ENCODE measurements around the gene TMED5. TPM values are rescaled to one million over a fixed set of nuclear protein-coding genes. Genes with fewer than 3 reads are reported as not detected.

The TMED5 gene
- total RNA-seq, 1 experiment from 2014 or later, result 51.0 TPM

DNA sequence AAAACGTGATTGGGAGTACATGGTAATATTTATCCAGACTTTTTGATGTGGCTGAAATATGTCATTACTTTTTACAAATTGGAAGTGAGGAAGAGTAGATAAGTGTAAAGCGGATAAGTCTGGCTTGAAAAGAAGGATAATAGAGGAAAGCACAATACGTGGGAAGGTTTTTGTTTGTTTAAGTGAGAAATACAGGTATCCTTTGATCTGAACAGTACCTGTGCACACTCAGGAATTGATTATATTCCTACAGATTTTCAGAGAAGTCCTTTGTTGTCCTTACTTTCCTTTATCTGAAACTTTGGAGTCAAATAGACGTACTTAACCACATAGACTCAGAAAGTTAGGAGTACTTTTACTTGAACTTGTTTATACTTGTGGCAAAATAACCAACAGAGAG is 20.5 kb upstream of the TMED5 start:
- no TSS peak for BruUV-seq (replicated peaks)
- POLR2A ChIA-PET (ENCODE audit: unreplicated experiment), result no interaction called here
- no peak for DNase-seq

DNA sequence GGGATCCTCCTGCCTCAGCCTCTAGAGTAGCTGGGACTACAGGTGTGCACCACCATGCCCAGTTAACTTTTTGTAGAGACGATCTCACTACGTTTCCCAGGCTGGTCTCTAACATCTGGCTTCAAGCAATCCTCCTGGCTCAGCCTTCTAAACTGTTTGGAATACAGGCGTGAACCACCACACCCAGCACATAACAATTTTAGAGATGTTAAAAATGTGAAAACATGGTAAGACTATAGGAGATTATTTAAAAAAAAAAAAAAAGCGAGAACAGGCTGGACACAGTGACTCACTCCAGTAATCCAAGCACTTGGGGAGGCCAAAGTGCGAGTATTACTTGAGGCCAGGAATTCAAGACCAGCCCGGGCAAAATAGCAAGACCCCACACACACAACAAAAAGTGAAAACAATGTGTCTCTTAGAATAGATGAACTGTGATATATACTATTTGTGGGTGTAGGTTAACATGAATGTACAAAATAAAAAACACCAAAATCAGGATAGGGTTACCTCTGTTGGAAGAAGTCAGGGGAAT is 19.9 kb upstream of the TMED5 start:
- Histone ChIP-seq H3K4me1 (replicated peaks; ENCODE audit: insufficient read depth) (no peaks in the 10 kb centered on the region), H3F3A (ENCODE audit: insufficient read depth, low read depth) (no peaks in the 10 kb centered on the region), H3K36me3 (ENCODE audit: low read depth) (peaks cover 36% of the 10 kb centered on the region), H4K20me1 (ENCODE audit: insufficient read depth) (no peaks in the 10 kb centered on the region), H3K27me3 (ENCODE audit: insufficient read depth, low read depth) (no peaks in the 10 kb centered on the region), H3K27ac (no peak overlapping the region), H3K4me2 (no peak overlapping the region), H2AFZ (no peak overlapping the region), H3K79me2 (ENCODE audit: low read depth) (no peaks in the 10 kb centered on the region), H3K9me3 (ENCODE audit: insufficient read depth, low read depth) (no peaks in the 10 kb centered on the region), H3K9me2 (ENCODE audit: insufficient read depth) (0 out of 2 replicates have a peak, but pooled peaks cover 2% of the 10 kb centered on the region), H3K4me3 (no peak overlapping the region)
- TF ChIP-seq, protein P1, sequence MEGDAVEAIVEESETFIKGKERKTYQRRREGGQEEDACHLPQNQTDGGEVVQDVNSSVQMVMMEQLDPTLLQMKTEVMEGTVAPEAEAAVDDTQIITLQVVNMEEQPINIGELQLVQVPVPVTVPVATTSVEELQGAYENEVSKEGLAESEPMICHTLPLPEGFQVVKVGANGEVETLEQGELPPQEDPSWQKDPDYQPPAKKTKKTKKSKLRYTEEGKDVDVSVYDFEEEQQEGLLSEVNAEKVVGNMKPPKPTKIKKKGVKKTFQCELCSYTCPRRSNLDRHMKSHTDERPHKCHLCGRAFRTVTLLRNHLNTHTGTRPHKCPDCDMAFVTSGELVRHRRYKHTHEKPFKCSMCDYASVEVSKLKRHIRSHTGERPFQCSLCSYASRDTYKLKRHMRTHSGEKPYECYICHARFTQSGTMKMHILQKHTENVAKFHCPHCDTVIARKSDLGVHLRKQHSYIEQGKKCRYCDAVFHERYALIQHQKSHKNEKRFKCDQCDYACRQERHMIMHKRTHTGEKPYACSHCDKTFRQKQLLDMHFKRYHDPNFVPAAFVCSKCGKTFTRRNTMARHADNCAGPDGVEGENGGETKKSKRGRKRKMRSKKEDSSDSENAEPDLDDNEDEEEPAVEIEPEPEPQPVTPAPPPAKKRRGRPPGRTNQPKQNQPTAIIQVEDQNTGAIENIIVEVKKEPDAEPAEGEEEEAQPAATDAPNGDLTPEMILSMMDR (conservative IDR thresholded peaks at IDR 0.05), result no peak
- TF ChIP-seq EZH2 (IDR thresholded peaks at IDR 0.05; ENCODE audit: low read depth), result no peak
- BruUV-seq (replicated peaks), result no TSS peak
- no peak for DNase-seq
- intact Hi-C loops (cut with micrococcal nuclease; ENCODE audit: unreplicated experiment), result no loop called here
- ChIA-PET CTCF (no interaction called here), POLR2A (ENCODE audit: unreplicated experiment) (no interaction called here)

More for the DNA sequence above, 20.5 kb upstream of the TMED5 start:
- Histone ChIP-seq H3K36me3 (ENCODE audit: low read depth) (peaks cover 31% of the 10 kb centered on the region), H3K27me3 (ENCODE audit: insufficient read depth, low read depth) (no peaks in the 10 kb centered on the region), H4K20me1 (ENCODE audit: insufficient read depth) (no peaks in the 10 kb centered on the region), H3K27ac (no peak overlapping the region), H3K4me2 (no peak overlapping the region), H3K9me2 (ENCODE audit: insufficient read depth) (no peaks in the 10 kb centered on the region), H3K4me1 (replicated peaks; ENCODE audit: insufficient read depth) (no peaks in the 10 kb centered on the region), H3K79me2 (ENCODE audit: low read depth) (no peaks in the 10 kb centered on the region), H2AFZ (no peak overlapping the region), H3K4me3 (no peak overlapping the region), H3K9me3 (ENCODE audit: insufficient read depth, low read depth) (no peaks in the 10 kb centered on the region), H3F3A (ENCODE audit: insufficient read depth, low read depth) (no peaks in the 10 kb centered on the region; the same call in 1 of the 2 replicates)
- intact Hi-C loops (cut with micrococcal nuclease; ENCODE audit: unreplicated experiment), result no loop called here
- TF ChIP-seq, protein P1 (conservative IDR thresholded peaks at IDR 0.05), result no peak
- TF ChIP-seq EZH2 (IDR thresholded peaks at IDR 0.05; ENCODE audit: low read depth), result no peak
- CTCF ChIA-PET, result no interaction called here

DNA sequence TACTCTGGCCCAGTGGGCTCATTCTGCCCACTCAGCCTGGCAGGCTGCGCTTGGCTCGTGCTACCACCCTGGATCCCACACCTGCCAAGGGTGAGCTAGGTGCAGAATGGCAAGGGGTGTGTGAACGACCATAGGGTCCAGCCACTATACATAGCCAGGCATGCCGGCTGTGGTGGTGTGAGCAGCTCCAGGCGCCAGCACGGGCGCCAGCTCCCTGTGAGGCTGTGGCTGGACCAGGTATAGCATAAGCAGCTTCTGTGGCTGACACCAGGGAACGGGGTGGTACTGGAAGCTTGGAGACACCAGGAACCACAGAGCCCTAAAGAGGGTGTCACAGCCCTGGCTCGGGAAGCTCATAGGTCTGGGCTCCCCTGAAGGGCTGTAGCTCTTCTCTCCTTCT is 18.9 kb upstream of the TMED5 start:
- peaks cover 47% of the 10 kb centered on the region for H3K36me3 ChIP-seq (ENCODE audit: low read depth)
- no peaks in the 10 kb centered on the region for H3K4me1 ChIP-seq (replicated peaks; ENCODE audit: insufficient read depth)
- POLR2A ChIA-PET (ENCODE audit: unreplicated experiment), result interaction anchor here (0.6 kb wide), 1 partner anchor 371 kb away, joined by 6 read pairs; no protein-coding TSS in a partner anchor

More for the DNA sequence above, 18.9 kb upstream of the TMED5 start:
- CTCF ChIA-PET, result no interaction called here
- Histone ChIP-seq H3K79me2 (ENCODE audit: low read depth) (no peaks in the 10 kb centered on the region), H3K27me3 (ENCODE audit: insufficient read depth, low read depth) (no peaks in the 10 kb centered on the region), H4K20me1 (ENCODE audit: insufficient read depth) (no peaks in the 10 kb centered on the region), H3K9me2 (ENCODE audit: insufficient read depth) (0 out of 2 replicates have a peak, but pooled peaks cover 4% of the 10 kb centered on the region), H3F3A (ENCODE audit: insufficient read depth, low read depth) (no peaks in the 10 kb centered on the region), H3K9me3 (ENCODE audit: insufficient read depth, low read depth) (no peaks in the 10 kb centered on the region), H3K4me3 (no peak overlapping the region), H3K4me2 (no peak overlapping the region), H2AFZ (no peak overlapping the region), H3K27ac (no peak overlapping the region)
- TF ChIP-seq, protein P1 (conservative IDR thresholded peaks at IDR 0.05), result no peak
- intact Hi-C loops (cut with micrococcal nuclease; ENCODE audit: unreplicated experiment), result no loop called here
- BruUV-seq (replicated peaks), result no TSS peak
- no peak for DNase-seq

All from PC-9 (cell line).